ENCODE measurements around the gene ZC3H12C. TPM values are rescaled to one million over a fixed set of nuclear protein-coding genes. Genes with fewer than 3 reads are reported as not detected.

ZC3H12C gene
- total and polyA plus RNA-seq, 2 of the 4 experiments (the other 2 are of a cell fraction), result 4.2 to 15.8 TPM

GRCh38 chr11:110112457-110112856 lies 19.3 kb downstream of the ZC3H12C start:
- H4K8ac ChIP-seq (ENCODE audit: low read depth in 2 of 2, low read length in 2 of 2), result no peak overlapping the region
- H4K91ac ChIP-seq (ENCODE audit: insufficient read depth, low read depth, low read length), result no peak overlapping the region
- no peaks in the 10 kb centered on the region for H3K27me3 ChIP-seq (ENCODE audit: control insufficient read depth, insufficient read depth, low read length)
- no peak overlapping the region for H3K4me2 ChIP-seq (ENCODE audit: low read depth, low read length)
- H3K9me3 ChIP-seq (ENCODE audit: control insufficient read depth, insufficient read depth, low read length), result no peaks in the 10 kb centered on the region
- dilution Hi-C loops (cut with HindIII; ENCODE audit: low sequenced_read_pairs, unreplicated experiment), result no loop called here
- H2BK15ac ChIP-seq (ENCODE audit: low read depth, low read length), result no peak overlapping the region
- no peak overlapping the region for H3K14ac ChIP-seq (replicated peaks; ENCODE audit: low read depth, low read length)
- peaks cover 19 to 51% of the 10 kb centered on the region in 2 experiments for H3K79me1 ChIP-seq (ENCODE audit: low read depth in 1 of 2, low read length in 2 of 2)
- CTCF ChIA-PET, result no interaction called here
- no peaks in the 10 kb centered on the region for H3K4me1 ChIP-seq (ENCODE audit: control insufficient read depth, insufficient read depth, low read length)
- intact Hi-C loops (cut with micrococcal nuclease), result no loop called here
- H3K9me1 ChIP-seq (ENCODE audit: insufficient read depth, low read length), result peaks cover 13% of the 10 kb centered on the region
- H4K5ac ChIP-seq (ENCODE audit: low read depth, low read length), result no peak overlapping the region
- no peak overlapping the region for H2BK120ac ChIP-seq (ENCODE audit: low read depth, low read length)
- no peak overlapping the region for H2AK5ac ChIP-seq (ENCODE audit: low read depth, low read length)
- peaks cover 6% of the 10 kb centered on the region for H3K36me3 ChIP-seq (ENCODE audit: control insufficient read depth, insufficient read depth, low read length)
- no peak for ATAC-seq (ENCODE audit: low read depth)
- H3K56ac ChIP-seq (ENCODE audit: extremely low read depth, insufficient read depth, low read length), result no peak overlapping the region
- POLR2A ChIA-PET (ENCODE audit: unreplicated experiment), result no interaction called here
- WGBS, 2 experiments (ENCODE audit: extremely low coverage in 2 of 2, insufficient read length in 1 of 2), result no CpG with 5 or more reads among the region's 2 CpGs
- no peak overlapping the region for H3K9ac ChIP-seq (ENCODE audit: low read depth, low read length)
- H3K27ac ChIP-seq (ENCODE audit: insufficient read depth, low read length), result no peak overlapping the region
- no TSS peak for BruUV-seq (replicated peaks)
- no peak overlapping the region for H3K23ac ChIP-seq (ENCODE audit: low read depth, low read length)
- in situ Hi-C loops (cut with MboI; ENCODE audit: low sequenced_read_pairs), result no loop called here
- TF ChIP-seq MAFK (IDR thresholded peaks at IDR 0.05; ENCODE audit: low read depth, low read length) (no peak), RAD21 (IDR thresholded peaks at IDR 0.05; ENCODE audit: low read length) (no peak), CEBPB (IDR thresholded peaks at IDR 0.05; ENCODE audit: low read depth, low read length) (no peak), FOS (IDR thresholded peaks at IDR 0.05; ENCODE audit: low read depth, low read length) (no peak), CHD1 (IDR thresholded peaks at IDR 0.05; ENCODE audit: low read depth, low read length) (no peak), RFX5 (IDR thresholded peaks at IDR 0.05; ENCODE audit: low read depth, low read length) (no peak), RCOR1 (IDR thresholded peaks at IDR 0.05; ENCODE audit: insufficient replicate concordance, low read length) (no peak), MAZ (IDR thresholded peaks at IDR 0.05; ENCODE audit: borderline replicate concordance, low read depth, low read length) (no peak), BHLHE40 (IDR thresholded peaks at IDR 0.05; ENCODE audit: low read depth, low read length) (no peak), CTCF (conservative IDR thresholded peaks at IDR 0.05; ENCODE audit: low read depth, low read length) (no peak), SMC3 (IDR thresholded peaks at IDR 0.05; ENCODE audit: low read depth, low read length) (no peak), POLR2A (IDR thresholded peaks at IDR 0.05; ENCODE audit: low read depth, low read length) (no peak), MXI1 (IDR thresholded peaks at IDR 0.05; ENCODE audit: borderline replicate concordance, low read depth, low read length) (no peak), NFE2L2 (IDR thresholded peaks at IDR 0.05; ENCODE audit: low read depth, low read length) (no peak), ELK1 (IDR thresholded peaks at IDR 0.05; ENCODE audit: borderline replicate concordance, low read depth, low read length) (no peak), USF2 (IDR thresholded peaks at IDR 0.05; ENCODE audit: low read depth, low read length) (no peak)
- H2AFZ ChIP-seq (replicated peaks; ENCODE audit: low read length, poor library complexity), result no peak overlapping the region
- peaks cover 7% of the 10 kb centered on the region for H4K20me1 ChIP-seq (ENCODE audit: insufficient read depth, low read length)
- DNase-seq, result no peak
- no peak overlapping the region for H2AK9ac ChIP-seq (replicated peaks; ENCODE audit: low read depth, low read length, poor library complexity)
- H3K18ac ChIP-seq (ENCODE audit: low read depth, low read length), result no peak overlapping the region
- H3K4ac ChIP-seq (ENCODE audit: low read depth, low read length), result no peak overlapping the region
- H3K4me3 ChIP-seq (ENCODE audit: insufficient read depth, low read depth, low read length), result no peak overlapping the region
- H2BK20ac ChIP-seq (ENCODE audit: low read depth, low read length), result no peak overlapping the region
- H2BK5ac ChIP-seq (ENCODE audit: low read depth, low read length, poor library complexity, severe bottlenecking), result no peak overlapping the region

All from IMR-90 (cell line).